SK-N-SH treated with all-trans-retinoic acid at 6 μM for 48 hours (cell line): Measurements from ENCODE around the gene WFDC1.
A peak's percentile ranks its signal among the peaks of the same experiment; 100 is the strongest.

Experiments used
- ATAC-seq: fragments of 200-7000 bp; cut with Tn5 transposase; 3 replicates; pipeline ENCODE4 v1.9.1; 2020; ENCODE audit warnings: mild to moderate bottlenecking, moderate library complexity
- ARNTL ChIP-seq: fragments of 450-650 bp; formaldehyde crosslinking; IDR thresholded peaks from 2 replicates; pipeline ENCODE4 v1.5.0; 2020; ENCODE audit warnings: low read depth, mild to moderate bottlenecking, moderate library complexity, borderline replicate concordance
- CREB5 ChIP-seq: fragments of 250-450 bp; sonication (Bioruptor Pico); IDR thresholded peaks from 2 replicates; pipeline ENCODE4 v1.5.1; 2020; ENCODE audit warnings: low read depth, mild to moderate bottlenecking, moderate library complexity
- CSDC2 ChIP-seq: fragments of 250-450 bp; sonication (Bioruptor Pico); IDR thresholded peaks from 2 replicates; pipeline ENCODE4 v1.5.0; 2020; ENCODE audit warnings: mild to moderate bottlenecking, moderate library complexity
- CSRNP3 ChIP-seq: fragments of 250-450 bp; sonication (Bioruptor Pico); IDR thresholded peaks from 2 replicates; pipeline ENCODE4 v1.5.1; 2021; ENCODE audit warnings: mild to moderate bottlenecking, moderate library complexity
- ISL1 ChIP-seq: fragments of 250-450 bp; sonication (Bioruptor Pico); IDR thresholded peaks from 2 replicates; pipeline ENCODE4 v2.1.2; 2022; ENCODE audit warnings: mild to moderate bottlenecking, moderate library complexity
- OSR1 ChIP-seq: fragments of 250-450 bp; sonication (Bioruptor Pico); IDR thresholded peaks from 2 replicates; pipeline ENCODE4 v1.8.0; 2022; ENCODE audit warnings: moderate library complexity, mild to moderate bottlenecking, inconsistent platforms
- PATZ1 ChIP-seq: fragments of 250-450 bp; sonication (Bioruptor Pico); IDR thresholded peaks from 2 replicates; pipeline ENCODE4 v1.8.0; 2020; ENCODE audit warnings: mild to moderate bottlenecking, moderate library complexity, borderline replicate concordance
- POU6F1 ChIP-seq: fragments of 250-450 bp; sonication (Bioruptor Pico); IDR thresholded peaks from 2 replicates; pipeline ENCODE4 v1.8.0; 2021; ENCODE audit warnings: low read depth, mild to moderate bottlenecking, moderate library complexity, borderline replicate concordance
- PPARA ChIP-seq: fragments of 250-450 bp; sonication (Bioruptor Pico); IDR thresholded peaks from 2 replicates; pipeline ENCODE4 v1.5.0; 2020; ENCODE audit warnings: mild to moderate bottlenecking, borderline replicate concordance
- RARB ChIP-seq: fragments of 250-450 bp; sonication (Bioruptor Pico); IDR thresholded peaks from 2 replicates; pipeline ENCODE4 v1.8.0; 2021; ENCODE audit warnings: mild to moderate bottlenecking, moderate library complexity
- SNAI2 ChIP-seq: fragments of 250-450 bp; sonication (Bioruptor Pico); IDR thresholded peaks from 2 replicates; pipeline ENCODE4 v1.5.0; 2020; ENCODE audit warnings: mild to moderate bottlenecking, moderate library complexity
- TCF4 ChIP-seq: fragments of 250-450 bp; sonication (Bioruptor Pico); IDR thresholded peaks from 2 replicates; pipeline ENCODE4 v1.8.0; 2021; ENCODE audit warnings: mild to moderate bottlenecking, moderate library complexity, borderline replicate concordance
- TSHZ2 ChIP-seq: fragments of 250-450 bp; sonication (Bioruptor Pico); IDR thresholded peaks from 2 replicates; pipeline ENCODE4 v1.5.0; 2020; ENCODE audit warnings: mild to moderate bottlenecking, moderate library complexity
- ZC3H10 ChIP-seq: fragments of 250-450 bp; sonication (Bioruptor Pico); IDR thresholded peaks from 2 replicates; pipeline ENCODE4 v1.5.1; 2021; ENCODE audit warnings: mild to moderate bottlenecking, moderate library complexity
- ZFP3 ChIP-seq: fragments of 250-450 bp; sonication (Bioruptor Pico); IDR thresholded peaks from 2 replicates; pipeline ENCODE4 v1.5.0; 2020; ENCODE audit warnings: mild to moderate bottlenecking, moderate library complexity
- ZFP30 ChIP-seq: fragments of 450-650 bp; formaldehyde crosslinking; IDR thresholded peaks from 2 replicates; pipeline ENCODE4 v1.5.0; 2022; ENCODE audit warnings: mild to moderate bottlenecking, moderate library complexity
- ZNF565 ChIP-seq: fragments of 450-650 bp; formaldehyde crosslinking; conservative IDR thresholded peaks from 2 replicates; pipeline ENCODE4 v1.5.0; 2020; ENCODE audit warnings: low read depth, mild to moderate bottlenecking, moderate library complexity
- ZNF70 ChIP-seq: fragments of 450-650 bp; formaldehyde crosslinking; IDR thresholded peaks from 2 replicates; pipeline ENCODE4 v1.5.0; 2020; ENCODE audit warnings: mild to moderate bottlenecking, moderate library complexity
- ZNF8 ChIP-seq: fragments of 450-650 bp; formaldehyde crosslinking; IDR thresholded peaks from 2 replicates; pipeline ENCODE4 v1.5.0; 2020; ENCODE audit warnings: mild to moderate bottlenecking, moderate library complexity

WFDC1 gene

GRCh38 chr16:84307209-84307954 is 12.7 kb downstream of the WFDC1 start:
- TF ChIP-seq CSDC2 (no peak), ZNF70 (CRISPR knock-in tag) (no peak), TCF4 (CRISPR knock-in tag) (no peak), ZFP3 (CRISPR knock-in tag) (no peak), SNAI2 (no peak), CSRNP3 (no peak), ZFP30 (CRISPR knock-in tag) (no peak), RARB (CRISPR knock-in tag) (no peak), ZNF8 (CRISPR knock-in tag) (no peak), TSHZ2 (no peak), OSR1 (CRISPR knock-in tag) (no peak), ISL1 (CRISPR knock-in tag) (no peak), PPARA (no peak)
- no peak for ATAC-seq

- peak; percentile 92 for ATAC-seq
- no peak for TF ChIP-seq PATZ1 (CRISPR knock-in tag)
Observed at GRCh38 chr16:84308120-84308519, 13.4 kb downstream of the WFDC1 start.

GRCh38 chr16:84310642-84311041 is 16.0 kb downstream of the WFDC1 start:
- no peak for ATAC-seq
- TF ChIP-seq ARNTL (CRISPR knock-in tag) (no peak), CREB5 (no peak), ZNF8 (CRISPR knock-in tag) (no peak), TSHZ2 (no peak), TCF4 (CRISPR knock-in tag) (no peak), PATZ1 (CRISPR knock-in tag) (no peak), ZNF565 (CRISPR knock-in tag) (no peak), CSDC2 (no peak), PPARA (no peak), ZC3H10 (CRISPR knock-in tag) (no peak), POU6F1 (CRISPR knock-in tag) (no peak), ZFP30 (CRISPR knock-in tag) (no peak)
